Psoas muscle (tissue), 8 donors: ENCODE data around the gene ARMC10. TPM values are rescaled to one million over a fixed set of nuclear protein-coding genes. Genes with fewer than 3 reads are reported as not detected.
"Not testable (repeated sequence)": the region's sequence is repeated elsewhere in the genome, so short reads cannot be mapped to it uniquely, and the experiment has no call there.

Experiments used
- ATAC-seq, 4 donors: fragments of 200-7000 bp; cut with Tn5 transposase; one replicate each; pipeline ENCODE4 v1.9.1; 2020; ENCODE audit warnings: moderate library complexity in 3 of 4, mild to moderate bottlenecking in 2 of 4
- DNase-seq, 2 donors: peaks; one replicate each; pipeline ENCODE4 v3.0.0-alpha.2; 2020
- H3K27ac ChIP-seq: fragments of 200-600 bp; one replicate; pipeline ENCODE4 v1.8.0; 2022
- H3K27me3 ChIP-seq, 3 donors: fragments of 200-600 bp in 1 of 3; one replicate each; pipeline versions ENCODE4 v1.6.1 to v1.8.0; 2013 to 2022; ENCODE audit warnings: low read length in 2 of 3, mild to moderate bottlenecking in 2 of 3, moderate library complexity in 1 of 3; ENCODE audit not compliant: insufficient read depth in 3 of 3
- H3K36me3 ChIP-seq, 2 donors: fragments of 200-600 bp in 1 of 2; one replicate each; pipeline versions ENCODE4 v1.6.1 to v1.8.0; 2013 to 2022; ENCODE audit warnings: low read depth in 1 of 2, mild to moderate bottlenecking in 1 of 2, moderate library complexity in 1 of 2; ENCODE audit not compliant: insufficient read depth in 1 of 2
- H3K4me1 ChIP-seq: fragments of 200-600 bp; one replicate; pipeline ENCODE4 v1.8.0; 2022
- H3K4me3 ChIP-seq: fragments of 200-600 bp; one replicate; pipeline ENCODE4 v1.8.0; 2022; ENCODE audit warnings: mild to moderate bottlenecking
- H3K9me3 ChIP-seq: fragments of 200-600 bp; one replicate; pipeline ENCODE4 v1.8.0; 2022
- CTCF ChIP-seq: fragments of 200-600 bp; IDR thresholded peaks from one replicate; pipeline ENCODE4 v1.8.0; 2022; ENCODE audit warnings: antibody characterized with exemption
- WGBS, 3 donors: extraction: QIAGEN DNeasy Blood & Tissue Kit; methylation state at CpG; one replicate each; pipeline versions ENCODE4 v1.1.6 to v1.1.7; 2013; 5-methylcytosine and 5-hydroxymethylcytosine counted together
- intact Hi-C, 2 donors: fragments of 100-400 bp; cut with DNase I; formaldehyde crosslinking; loops; one replicate each; pipeline versions ENCODE4 v1.11.0 to v1.14.2; 2022
- polyA plus RNA-seq, 3 donors: library from polyadenylated mRNA; stranded (reverse); fragments of 200-250 nt; gene quantifications; one replicate each; pipeline ENCODE4 v1.2.3, GENCODE V29; 2013
- total RNA-seq, 4 donors: library from RNA; stranded (reverse); fragmentation: NEBNext Ultra II Directional in 2 of 4; extraction: Animal tissue kit (Norgen Biotek cat#: 25700) in 2 of 4; gene quantifications; one replicate each; pipeline versions ENCODE4 v1.2.1 to v1.2.4, GENCODE V29; 2021 to 2023
- donor health status: healthy with polysubstance abuse.
- donor health status: DM: no; HTN: no; CAD: no; lungs with moderate emphysema.
- donor health status: Bipolar disorder and iron deficiency.
- donor health status: healthy.
- donor health status: DM: yes; HTN: yes; CAD: no.
- donor health status: DM: no; HTN: no; CAD: no.
- donor health status: DM: no; HTN: no; CAD: no.
- donor health status: DM: yes; HTN: yes; CAD: no.

ARMC10 gene
- total and polyA plus RNA-seq, 7 donors = 12.6 to 26.0 (median 23.9) TPM

GRCh38 chr7:103082497-103082896 is 7.6 kb downstream of the ARMC10 start:
- no peak for DNase-seq
- peaks cover 0 to 53% of the 10 kb centered on the region in 2 donors for H3K36me3 ChIP-seq
- H3K27ac ChIP-seq = no peak overlapping the region
- no peak overlapping the region for H3K4me3 ChIP-seq
- H3K4me1 ChIP-seq = no peaks in the 10 kb centered on the region
- no peaks in the 10 kb centered on the region for H3K27me3 ChIP-seq
- no peak for ATAC-seq
- intact Hi-C loops = loop anchor here in 1 of 2 donors (10.0 kb wide), 1 partner anchor 52 kb away; no protein-coding TSS in a partner anchor
- H3K9me3 ChIP-seq = no peaks in the 10 kb centered on the region
- 96 to 100% (median 97%) methylated on average over 1 of the region's 1 CpG for WGBS, 3 donors
- no peak for TF ChIP-seq CTCF

- Histone ChIP-seq H3K9me3 (no peaks in the 10 kb centered on the region), H3K36me3 (peaks cover 0 to 61% of the 10 kb centered on the region in 2 donors), H3K27me3 (no peaks in the 10 kb centered on the region), H3K4me3 (no peak overlapping the region), H3K27ac (no peak overlapping the region), H3K4me1 (no peaks in the 10 kb centered on the region)
- no peak for TF ChIP-seq CTCF
- WGBS, 3 donors = 93 to 97% (median 94%) methylated on average over 3 of the region's 3 CpGs
- intact Hi-C loops = loop anchor here in 1 of 2 donors (10.0 kb wide), 1 partner anchor 52 kb away; no protein-coding TSS in a partner anchor
- DNase-seq = no peak
- no peak for ATAC-seq
These were observed 8.3 kb downstream of the ARMC10 start for GRCh38 chr7:103083210-103083609.

DNA sequence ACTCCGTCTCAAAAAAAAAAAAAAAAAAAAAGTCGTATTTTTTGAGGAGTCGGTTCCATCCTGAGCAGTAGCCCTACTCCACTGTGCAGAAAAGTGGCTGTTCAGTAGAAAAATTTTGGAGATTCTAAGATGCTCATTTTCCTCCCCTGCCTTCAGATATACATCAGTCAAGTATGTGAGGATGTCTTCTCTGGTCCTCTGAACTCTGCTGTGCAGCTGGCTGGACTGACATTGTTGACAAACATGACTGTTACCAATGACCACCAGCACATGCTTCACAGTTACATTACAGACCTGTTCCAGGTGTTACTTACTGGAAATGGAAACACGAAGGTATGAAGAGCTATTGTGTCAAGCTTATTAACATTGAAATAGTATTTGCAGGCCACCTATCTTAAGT is 17.4 kb downstream of the ARMC10 start:
- H3K36me3 ChIP-seq = peaks cover 0 to 86% of the 10 kb centered on the region in 2 donors
- H3K27me3 ChIP-seq, ATAC-seq, H3K4me3 ChIP-seq, H3K27ac ChIP-seq, DNase-seq, H3K4me1 ChIP-seq, intact Hi-C loops, H3K9me3 ChIP-seq: not testable (repeated sequence)
- WGBS, 3 donors = 53 to 77% (median 65%) methylated on average over 3 to 4 of the region's 4 CpGs

- H3K4me3 ChIP-seq = no peak overlapping the region
- 35 to 55% (median 48%) methylated on average over 1 of the region's 1 CpG for WGBS, 3 donors
- DNase-seq (no peak), ATAC-seq (no peak)
- no peaks in the 10 kb centered on the region for H3K27me3 ChIP-seq
- H3K36me3 ChIP-seq = peaks cover 4 to 84% of the 10 kb centered on the region in 2 donors
- no peaks in the 10 kb centered on the region for H3K9me3 ChIP-seq
- no peaks in the 10 kb centered on the region for H3K4me1 ChIP-seq
- TF ChIP-seq CTCF = no peak
- H3K27ac ChIP-seq = no peak overlapping the region
- intact Hi-C loops = no loop called here
These were observed 18.5 kb downstream of the ARMC10 start for GRCh38 chr7:103093429-103093828.

DNA sequence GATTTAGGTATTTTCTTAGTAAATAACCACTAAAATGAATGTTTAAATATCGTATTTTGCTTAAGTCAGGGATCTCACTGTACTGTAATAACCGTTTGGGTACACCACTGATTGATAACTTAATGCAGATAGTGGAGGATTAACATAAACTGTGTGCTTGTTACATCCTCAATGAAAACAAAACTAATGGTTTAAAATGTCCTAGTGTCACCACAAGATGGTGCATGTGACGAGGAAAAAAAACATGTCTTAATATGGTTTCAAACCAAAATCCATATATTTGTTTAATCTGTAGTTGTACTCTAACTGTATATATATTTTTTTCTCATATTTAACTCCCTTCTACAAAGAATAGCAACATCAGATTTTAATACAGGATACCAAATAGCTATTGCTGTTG is 19.2 kb downstream of the ARMC10 start:
- H3K4me1 ChIP-seq = no peaks in the 10 kb centered on the region
- no peak for ATAC-seq
- H3K27me3 ChIP-seq = no peaks in the 10 kb centered on the region

GRCh38 chr7:103095558-103095957 is 20.6 kb downstream of the ARMC10 start:
- H3K4me3 ChIP-seq, DNase-seq, H3K27me3 ChIP-seq, H3K9me3 ChIP-seq, H3K4me1 ChIP-seq, intact Hi-C loops, H3K27ac ChIP-seq, ATAC-seq: not testable (repeated sequence)
- 98 to 100% (median 98%) methylated on average over 2 of the region's 2 CpGs for WGBS, 3 donors
- peaks cover 4 to 76% of the 10 kb centered on the region in 2 donors for H3K36me3 ChIP-seq

More for the DNA sequence above, 19.2 kb downstream of the ARMC10 start:
- Histone ChIP-seq H3K4me3 (no peak overlapping the region), H3K9me3 (no peaks in the 10 kb centered on the region), H3K36me3 (peaks cover 4 to 79% of the 10 kb centered on the region in 2 donors), H3K27ac (no peak overlapping the region)
- DNase-seq = no peak
- intact Hi-C loops = no loop called here
- TF ChIP-seq CTCF = no peak
- 53 to 75% (median 54%) methylated on average over 3 of the region's 3 CpGs for WGBS, 3 donors
